ENCODE data around the gene MROH7. TPM values are rescaled to one million over a fixed set of nuclear protein-coding genes. Genes with fewer than 3 reads are reported as not detected.
A peak's percentile ranks its signal among the peaks of the same experiment; 100 is the strongest.

Gene MROH7
- total RNA-seq, 2 donors from 2014 or later = 0.37 to 0.77 TPM

DNA sequence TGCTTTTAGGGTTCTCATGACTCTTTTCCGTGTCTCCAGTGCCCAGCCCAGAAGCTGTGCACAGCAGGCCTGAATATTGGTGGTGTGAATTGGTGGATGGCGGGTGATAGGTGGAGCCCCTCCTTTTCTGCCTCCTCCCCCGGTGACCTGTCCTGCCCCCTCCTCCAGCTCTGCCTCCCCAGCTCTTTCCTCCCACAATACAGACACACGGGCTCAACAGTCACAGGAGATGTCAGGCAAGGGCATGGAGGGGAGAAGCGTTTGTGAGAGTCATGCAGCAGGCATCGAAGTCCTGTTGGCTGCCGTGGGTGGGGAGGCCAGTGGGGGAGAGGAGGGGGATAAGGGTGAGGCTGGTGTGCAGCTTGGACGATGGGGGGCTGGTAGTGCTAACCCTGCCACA lies 56.8 kb downstream of the MROH7 start:
- Mint-ChIP-seq H3K27ac (no peak overlapping the region), H3K27me3 (peaks cover 36% of the 10 kb centered on the region), H3K36me3 (ENCODE audit: low read depth) (peaks cover 2% of the 10 kb centered on the region), H3K4me3 (no peak overlapping the region), H3K4me1 (peaks cover 7% of the 10 kb centered on the region)
- H3K9me3 ChIP-seq (ENCODE audit: control insufficient read depth, low read length, poor library complexity, severe bottlenecking) = no peaks in the 10 kb centered on the region
- DNase-seq (no peak), ATAC-seq (no peak)

DNA sequence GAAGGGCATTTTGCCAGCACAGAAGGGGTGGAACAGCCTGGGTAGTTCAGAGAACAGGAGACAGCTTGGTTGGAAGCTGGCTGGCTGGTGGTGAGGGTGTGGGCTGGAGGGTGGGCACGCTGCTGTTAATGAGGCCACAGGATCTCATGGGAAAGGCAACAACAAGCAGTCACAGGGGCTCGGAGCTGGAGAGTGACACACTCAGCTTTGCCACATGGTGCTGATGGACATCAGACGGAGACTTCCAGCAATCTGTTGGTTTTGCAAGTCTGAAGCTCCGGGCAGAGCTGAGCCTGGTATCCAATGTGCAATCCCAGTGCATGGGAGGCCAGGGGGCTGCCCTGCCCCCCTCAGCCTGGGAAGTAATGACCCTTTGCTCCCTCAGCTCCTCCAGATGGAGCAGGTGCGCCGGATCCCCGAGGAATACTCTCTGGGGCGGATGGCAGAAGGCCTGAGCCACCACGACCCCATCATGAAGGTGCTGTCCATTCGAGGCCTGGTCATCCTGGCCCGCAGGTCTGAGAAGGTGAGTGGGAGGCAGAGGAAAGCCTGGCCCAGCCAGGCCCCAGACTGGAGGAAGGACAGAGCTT lies 58.4 kb downstream of the MROH7 start:
- H3K27me3 Mint-ChIP-seq = peaks cover 43% of the 10 kb centered on the region
- no peak for ATAC-seq
- no peak overlapping the region for H3K27ac Mint-ChIP-seq
- no peak for DNase-seq
- H3K9me3 ChIP-seq (ENCODE audit: control insufficient read depth, low read length, poor library complexity, severe bottlenecking) = no peaks in the 10 kb centered on the region
- peaks cover 7% of the 10 kb centered on the region for H3K4me1 Mint-ChIP-seq
- H3K4me3 Mint-ChIP-seq = no peak overlapping the region
- H3K36me3 Mint-ChIP-seq (ENCODE audit: low read depth) = peaks cover 2% of the 10 kb centered on the region

DNA sequence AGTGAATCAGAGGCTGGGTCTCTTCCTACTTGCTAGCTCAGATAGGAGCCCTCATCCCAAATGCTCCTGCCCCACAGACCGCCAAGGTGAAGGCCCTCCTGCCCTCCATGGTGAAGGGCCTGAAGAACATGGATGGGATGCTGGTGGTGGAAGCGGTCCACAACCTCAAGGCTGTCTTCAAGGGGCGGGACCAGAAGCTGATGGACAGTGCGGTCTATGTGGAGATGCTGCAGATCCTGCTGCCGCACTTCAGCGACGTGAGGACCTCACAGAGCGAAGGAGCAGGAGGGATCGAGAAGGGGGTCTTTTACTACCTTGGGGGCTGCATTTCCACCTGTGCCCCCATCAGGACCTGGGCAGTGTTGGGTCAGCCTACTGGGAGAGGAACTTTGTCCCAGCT lies 59.5 kb downstream of the MROH7 start:
- H3K27ac Mint-ChIP-seq = no peak overlapping the region
- no peak for ATAC-seq
- H3K9me3 ChIP-seq (ENCODE audit: control insufficient read depth, low read length, poor library complexity, severe bottlenecking) = no peaks in the 10 kb centered on the region
- peaks cover 2% of the 10 kb centered on the region for H3K36me3 Mint-ChIP-seq (ENCODE audit: low read depth)
- peaks cover 43% of the 10 kb centered on the region for H3K27me3 Mint-ChIP-seq
- peaks cover 7% of the 10 kb centered on the region for H3K4me1 Mint-ChIP-seq
- no peak overlapping the region for H3K4me3 Mint-ChIP-seq
- no peak for DNase-seq

DNA sequence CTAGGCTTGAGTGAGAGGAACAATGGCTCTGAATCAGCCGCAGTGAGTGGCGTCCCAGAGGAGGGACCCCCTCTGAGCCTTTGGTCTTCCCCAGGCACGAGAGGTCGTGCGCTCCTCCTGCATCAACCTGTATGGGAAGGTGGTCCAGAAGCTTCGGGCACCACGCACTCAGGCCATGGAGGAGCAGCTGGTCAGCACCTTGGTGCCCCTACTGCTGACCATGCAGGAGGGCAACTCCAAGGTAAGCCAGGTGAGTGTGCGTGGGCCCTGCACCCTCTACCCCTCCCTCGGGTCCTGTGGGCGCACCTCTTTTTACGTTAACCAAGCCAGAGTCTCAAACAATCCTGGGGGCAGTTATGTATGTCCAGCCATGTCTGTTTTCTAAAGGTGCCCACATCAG lies 60.4 kb downstream of the MROH7 start:
- ATAC-seq = no peak
- peaks cover 4% of the 10 kb centered on the region for H3K4me1 Mint-ChIP-seq

DNA sequence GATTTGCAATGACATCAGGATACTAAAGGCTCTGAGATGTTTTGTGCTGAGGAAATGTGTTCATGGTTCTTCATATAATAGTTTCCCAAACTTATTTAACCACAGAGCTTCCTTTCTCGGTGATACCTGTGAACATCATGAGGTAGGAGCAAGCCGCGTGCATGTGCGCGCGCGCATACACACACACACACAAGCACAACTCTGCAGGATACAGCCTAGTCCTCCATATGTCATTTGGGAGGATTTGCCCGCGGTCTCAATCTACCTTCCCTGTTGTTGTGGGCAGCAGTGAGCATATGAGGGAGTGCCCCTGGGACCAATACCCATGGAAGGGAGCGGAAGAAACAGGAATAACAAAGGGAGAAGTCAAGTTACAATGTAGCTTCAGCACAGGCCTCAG lies 61.9 kb downstream of the MROH7 start:
- no peaks in the 10 kb centered on the region for H3K36me3 Mint-ChIP-seq (ENCODE audit: low read depth)
- H3K4me1 Mint-ChIP-seq = peaks cover 4% of the 10 kb centered on the region
- H3K27ac Mint-ChIP-seq = no peak overlapping the region
- H3K27me3 Mint-ChIP-seq = peaks cover 50% of the 10 kb centered on the region
- H3K4me3 Mint-ChIP-seq = no peak overlapping the region
- ATAC-seq = no peak
- no peak for DNase-seq
- H3K9me3 ChIP-seq (ENCODE audit: control insufficient read depth, low read length, poor library complexity, severe bottlenecking) = no peaks in the 10 kb centered on the region

More for the DNA sequence above, 60.4 kb downstream of the MROH7 start:
- Mint-ChIP-seq H3K36me3 (ENCODE audit: low read depth) (no peaks in the 10 kb centered on the region), H3K4me3 (no peak overlapping the region), H3K27ac (no peak overlapping the region), H3K27me3 (peaks cover 44% of the 10 kb centered on the region)
- no peaks in the 10 kb centered on the region for H3K9me3 ChIP-seq (ENCODE audit: control insufficient read depth, low read length, poor library complexity, severe bottlenecking)
- DNase-seq = no peak

DNA sequence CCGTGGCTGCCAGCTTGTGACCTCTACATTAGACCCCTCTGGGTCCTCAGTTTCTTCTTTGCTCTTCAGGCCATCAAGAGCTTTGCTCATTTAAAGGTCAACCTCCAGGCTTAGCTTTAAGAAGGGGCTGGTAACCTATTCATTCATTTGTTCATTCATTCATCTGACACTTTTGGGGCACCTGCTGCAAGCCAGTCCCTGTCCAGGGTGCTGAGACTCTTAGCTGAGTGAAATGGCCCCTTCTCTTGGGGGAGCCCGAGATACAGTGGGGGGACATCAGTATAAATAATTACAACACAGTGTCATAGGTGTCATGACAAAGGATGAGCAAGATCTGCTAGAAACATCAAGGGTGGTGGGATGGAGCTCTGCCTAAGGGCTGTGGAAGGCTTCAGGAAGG lies 63.6 kb downstream of the MROH7 start:
- no peaks in the 10 kb centered on the region for H3K9me3 ChIP-seq (ENCODE audit: control insufficient read depth, low read length, poor library complexity, severe bottlenecking)
- H3K27me3 Mint-ChIP-seq = peaks cover 48% of the 10 kb centered on the region
- ATAC-seq = no peak
- H3K27ac Mint-ChIP-seq = no peak overlapping the region
- DNase-seq = no peak
- no peaks in the 10 kb centered on the region for H3K36me3 Mint-ChIP-seq (ENCODE audit: low read depth)
- peaks cover 4% of the 10 kb centered on the region for H3K4me1 Mint-ChIP-seq
- H3K4me3 Mint-ChIP-seq = no peak overlapping the region

DNA sequence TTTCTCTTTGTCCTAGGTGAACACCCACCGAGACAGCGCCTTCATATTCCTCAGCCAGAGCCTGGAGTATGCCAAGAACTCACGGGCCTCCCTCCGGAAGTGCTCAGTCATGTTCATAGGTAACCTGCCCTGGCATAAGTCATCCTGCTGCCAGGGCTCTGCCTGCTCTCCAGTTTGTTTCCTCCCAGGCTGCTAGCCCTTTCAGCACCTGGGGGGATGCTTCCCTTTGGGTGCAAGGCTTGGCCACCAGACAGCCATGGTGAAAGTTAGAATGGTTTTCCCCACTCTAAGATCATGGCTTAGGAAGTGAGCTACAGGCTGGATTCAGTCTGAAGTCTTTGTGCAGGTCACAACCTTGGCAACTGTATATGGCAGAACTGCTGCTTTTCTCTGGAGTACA lies 64.8 kb downstream of the MROH7 start:
- peaks cover 50% of the 10 kb centered on the region for H3K27me3 Mint-ChIP-seq
- no peaks in the 10 kb centered on the region for H3K9me3 ChIP-seq (ENCODE audit: control insufficient read depth, low read length, poor library complexity, severe bottlenecking)
- no peak overlapping the region for H3K4me3 Mint-ChIP-seq
- DNase-seq (no peak), ATAC-seq (no peak)
- no peaks in the 10 kb centered on the region for H3K36me3 Mint-ChIP-seq (ENCODE audit: low read depth)
- H3K4me1 Mint-ChIP-seq = peaks cover 6% of the 10 kb centered on the region
- H3K27ac Mint-ChIP-seq = no peak overlapping the region

DNA sequence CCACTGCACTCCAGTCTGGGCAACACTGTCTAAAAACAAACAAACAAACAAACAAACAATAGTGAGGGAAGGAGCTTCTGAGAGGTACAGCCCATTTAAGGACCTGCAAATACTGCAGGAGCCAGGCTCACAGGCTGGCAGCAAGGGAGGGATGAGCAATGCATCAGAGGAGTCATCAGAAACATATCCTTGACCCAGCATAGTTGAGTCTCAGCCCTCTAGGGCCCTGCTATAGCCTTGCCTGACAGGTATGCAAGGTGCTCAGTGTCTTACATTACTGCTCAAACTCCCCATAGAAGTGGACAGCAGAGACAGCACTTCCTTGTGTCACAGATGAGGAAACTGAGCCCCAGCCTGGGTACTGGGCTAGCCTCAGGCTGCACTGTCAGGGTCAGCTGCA lies 66.8 kb downstream of the MROH7 start:
- no peaks in the 10 kb centered on the region for H3K9me3 ChIP-seq (ENCODE audit: control insufficient read depth, low read length, poor library complexity, severe bottlenecking)
- no peak for ATAC-seq
- DNase-seq = no peak
- H3K27me3 Mint-ChIP-seq = peaks cover 41% of the 10 kb centered on the region
- no peak overlapping the region for H3K4me3 Mint-ChIP-seq
- H3K27ac Mint-ChIP-seq = no peak overlapping the region
- no peaks in the 10 kb centered on the region for H3K36me3 Mint-ChIP-seq (ENCODE audit: low read depth)
- H3K4me1 Mint-ChIP-seq = peaks cover 2% of the 10 kb centered on the region

DNA sequence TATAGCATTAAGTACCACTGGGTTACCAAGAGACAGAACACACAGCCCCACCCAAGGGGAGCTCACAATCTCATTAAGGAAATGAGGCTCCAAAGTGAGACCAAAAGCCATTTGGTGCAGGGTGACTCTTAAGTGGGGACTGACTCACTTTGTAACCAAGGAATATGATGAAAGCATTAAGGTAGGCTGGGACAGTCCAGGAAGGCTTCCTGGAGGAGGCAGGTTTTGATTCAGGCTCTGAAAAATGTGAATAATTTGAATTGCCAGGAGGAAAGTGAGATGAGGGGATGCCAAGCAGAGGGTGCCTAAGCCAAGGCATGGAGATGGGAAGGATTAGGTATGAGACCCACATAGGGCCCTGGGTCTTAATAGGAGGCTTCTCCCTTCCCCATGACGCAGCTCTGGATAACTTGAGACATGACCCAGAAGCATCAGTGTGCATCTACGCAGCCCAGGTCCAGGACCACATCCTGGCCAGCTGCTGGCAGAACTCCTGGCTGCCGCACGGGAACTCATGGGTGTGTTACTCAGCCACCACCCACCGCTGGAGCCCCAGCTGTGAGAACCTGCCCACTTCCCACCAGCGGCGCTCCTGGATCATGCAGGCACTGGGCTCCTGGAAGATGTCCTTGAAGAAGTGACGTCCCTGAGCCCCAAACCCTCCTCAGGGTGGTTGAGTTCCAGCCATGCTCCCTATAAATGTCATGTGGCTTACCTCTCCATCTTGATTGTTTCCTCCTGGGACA lies 68.1 kb downstream of the MROH7 start:
- Mint-ChIP-seq H3K36me3 (ENCODE audit: low read depth) (no peaks in the 10 kb centered on the region), H3K4me3 (no peak overlapping the region), H3K27me3 (peaks cover 35% of the 10 kb centered on the region), H3K27ac (no peak overlapping the region), H3K4me1 (peaks cover 4% of the 10 kb centered on the region)
- no peaks in the 10 kb centered on the region for H3K9me3 ChIP-seq (ENCODE audit: control insufficient read depth, low read length, poor library complexity, severe bottlenecking)
- DNase-seq (no peak), ATAC-seq (no peak)

DNA sequence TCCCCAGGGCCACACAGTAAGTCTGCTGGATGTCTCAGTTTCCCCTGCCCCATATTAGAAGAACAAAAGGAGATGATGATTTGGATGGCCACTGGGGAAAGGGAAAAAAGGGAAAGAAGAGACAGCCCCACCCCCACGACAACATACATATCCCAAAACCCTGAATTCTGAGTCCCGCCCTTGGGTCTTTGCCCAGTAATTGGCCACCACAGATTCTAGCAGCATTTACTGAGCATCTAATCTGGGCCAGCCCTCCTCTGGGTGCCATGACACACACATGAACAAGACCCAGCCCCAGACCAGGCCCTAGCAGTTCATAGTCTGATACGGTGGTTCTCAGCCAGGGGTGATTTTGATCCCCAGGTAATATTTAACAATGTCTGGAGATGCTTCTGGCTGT lies 68.8 kb downstream of the MROH7 start:
- no peaks in the 10 kb centered on the region for H3K9me3 ChIP-seq (ENCODE audit: control insufficient read depth, low read length, poor library complexity, severe bottlenecking)

DNA sequence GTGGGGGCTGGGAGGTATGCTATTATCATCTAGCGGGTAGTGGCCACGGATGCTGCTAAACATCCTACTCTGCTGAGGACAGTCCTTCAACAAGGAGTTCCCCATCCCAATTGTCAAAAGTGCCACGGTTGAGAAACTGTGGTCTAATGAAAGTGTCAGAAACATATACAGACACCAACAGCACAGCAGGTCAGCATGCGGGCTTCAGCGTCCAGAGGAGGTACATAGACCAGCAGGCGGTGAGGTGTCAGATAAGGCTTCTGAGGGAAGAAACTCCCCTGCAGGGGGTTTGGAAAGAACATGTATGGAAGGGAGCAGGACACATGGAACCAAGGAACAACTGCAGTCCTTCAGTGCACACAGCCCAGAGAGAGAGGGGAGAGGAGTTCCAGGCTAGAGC lies 69.3 kb downstream of the MROH7 start:
- no peak for DNase-seq
- Mint-ChIP-seq H3K27ac (no peak overlapping the region), H3K36me3 (ENCODE audit: low read depth) (no peaks in the 10 kb centered on the region), H3K27me3 (peaks cover 32% of the 10 kb centered on the region), H3K4me3 (no peak overlapping the region), H3K4me1 (peaks cover 10% of the 10 kb centered on the region)
- no peaks in the 10 kb centered on the region for H3K9me3 ChIP-seq (ENCODE audit: control insufficient read depth, low read length, poor library complexity, severe bottlenecking)
- ATAC-seq = no peak

More for the DNA sequence above, 68.8 kb downstream of the MROH7 start:
- H3K27ac Mint-ChIP-seq = no peak overlapping the region
- peaks cover 35% of the 10 kb centered on the region for H3K27me3 Mint-ChIP-seq
- H3K36me3 Mint-ChIP-seq (ENCODE audit: low read depth) = no peaks in the 10 kb centered on the region
- no peak overlapping the region for H3K4me3 Mint-ChIP-seq
- ATAC-seq = no peak
- no peak for DNase-seq
- peaks cover 9% of the 10 kb centered on the region for H3K4me1 Mint-ChIP-seq

DNA sequence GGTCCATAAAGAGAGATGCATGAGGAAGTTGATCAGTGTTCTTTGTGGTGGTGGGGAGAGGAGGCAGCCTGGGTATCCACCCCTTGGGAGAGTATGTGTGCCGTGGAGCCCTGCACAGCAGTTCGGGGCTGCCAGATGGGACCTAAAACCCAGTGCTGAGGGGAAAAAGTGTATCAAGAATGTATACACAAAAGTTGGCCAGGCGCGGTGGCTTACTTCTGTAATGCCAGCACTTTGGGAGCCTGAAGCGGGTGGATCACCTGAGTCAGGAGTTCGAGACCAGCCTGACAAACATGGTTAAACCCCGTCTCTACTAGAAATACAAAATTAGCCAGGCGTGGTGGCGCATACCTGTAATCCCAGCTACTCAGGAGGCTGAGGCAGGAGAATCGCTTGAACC lies 70.0 kb downstream of the MROH7 start:
- ATAC-seq (no peak), DNase-seq (no peak)
- H3K4me1 Mint-ChIP-seq = peaks cover 15% of the 10 kb centered on the region
- no peaks in the 10 kb centered on the region for H3K36me3 Mint-ChIP-seq (ENCODE audit: low read depth)
- H3K27ac Mint-ChIP-seq = no peak overlapping the region
- H3K27me3 Mint-ChIP-seq = peaks cover 28% of the 10 kb centered on the region
- no peak overlapping the region for H3K4me3 Mint-ChIP-seq
- no peaks in the 10 kb centered on the region for H3K9me3 ChIP-seq (ENCODE audit: control insufficient read depth, low read length, poor library complexity, severe bottlenecking)

DNA sequence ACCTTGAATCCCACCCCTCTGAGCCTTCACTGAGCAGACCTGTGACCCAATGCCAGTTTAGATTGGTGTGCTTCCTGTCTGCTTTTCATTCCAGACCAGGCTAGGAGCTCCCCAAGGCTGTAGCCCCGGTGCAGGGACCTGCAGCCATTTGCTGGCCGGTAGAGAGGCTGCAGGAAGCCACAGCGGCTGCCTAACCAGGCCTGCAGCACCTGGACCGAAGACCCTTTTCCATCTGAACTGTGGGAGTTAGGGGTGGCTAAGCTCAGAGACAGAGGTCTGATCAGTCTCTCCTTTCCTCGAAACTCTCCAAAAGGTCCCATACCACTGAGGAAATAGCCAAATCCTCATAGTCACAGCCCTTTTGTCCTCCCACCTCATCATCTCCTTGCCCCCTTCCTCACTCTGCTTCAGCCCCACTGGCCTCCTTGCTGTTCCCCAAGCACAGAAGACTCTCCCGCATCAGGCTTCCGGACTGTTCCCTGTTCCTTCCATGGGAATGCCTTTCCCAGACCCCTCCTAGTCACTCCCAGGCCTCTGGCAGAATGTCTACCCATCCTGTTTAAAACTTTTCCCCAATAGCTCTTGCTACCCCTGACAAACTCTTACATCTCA lies 73.4 kb downstream of the MROH7 start:
- peak overlapping the region; percentile 85 for H3K27ac Mint-ChIP-seq
- no peak for ATAC-seq
- H3K4me3 Mint-ChIP-seq = peak overlapping the region; percentile 91
- H3K9me3 ChIP-seq (ENCODE audit: control insufficient read depth, low read length, poor library complexity, severe bottlenecking) = no peaks in the 10 kb centered on the region
- no peaks in the 10 kb centered on the region for H3K36me3 Mint-ChIP-seq (ENCODE audit: low read depth)
- peaks cover 21% of the 10 kb centered on the region for H3K4me1 Mint-ChIP-seq
- DNase-seq = no peak
- H3K27me3 Mint-ChIP-seq = peaks cover 6% of the 10 kb centered on the region
